Nucleus accumbens (tissue), 56 donors: ENCODE data around the gene UNK.
"Not testable (repeated sequence)": the region's sequence is repeated elsewhere in the genome, so short reads cannot be mapped to it uniquely, and the experiment has no call there.

Experiments used
- DNase-seq, 56 donors: peaks; one replicate each; lab custom pipeline; 2025; lab: John Stamatoyannopoulos, UW

The UNK gene

DNA sequence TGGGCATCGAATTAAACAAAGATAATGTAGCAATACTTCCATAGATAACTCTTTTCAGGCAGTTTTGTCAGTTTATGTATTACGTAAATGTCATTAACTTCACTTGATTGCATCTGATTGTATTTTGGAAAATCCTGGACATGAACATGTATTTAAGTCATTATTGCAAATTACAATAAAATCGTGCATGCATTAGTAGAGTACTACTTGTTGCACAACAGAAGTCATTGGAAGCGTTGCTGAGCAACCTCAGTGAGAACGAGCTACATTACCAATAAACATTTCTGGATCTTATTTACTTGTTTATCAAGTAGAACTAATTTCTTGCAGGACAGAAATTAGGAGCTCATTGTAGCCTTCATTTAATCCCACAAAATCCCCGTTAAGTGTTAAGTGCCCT, 6.6 kb downstream of the UNK start:
- DNase-seq: no peak

DNA sequence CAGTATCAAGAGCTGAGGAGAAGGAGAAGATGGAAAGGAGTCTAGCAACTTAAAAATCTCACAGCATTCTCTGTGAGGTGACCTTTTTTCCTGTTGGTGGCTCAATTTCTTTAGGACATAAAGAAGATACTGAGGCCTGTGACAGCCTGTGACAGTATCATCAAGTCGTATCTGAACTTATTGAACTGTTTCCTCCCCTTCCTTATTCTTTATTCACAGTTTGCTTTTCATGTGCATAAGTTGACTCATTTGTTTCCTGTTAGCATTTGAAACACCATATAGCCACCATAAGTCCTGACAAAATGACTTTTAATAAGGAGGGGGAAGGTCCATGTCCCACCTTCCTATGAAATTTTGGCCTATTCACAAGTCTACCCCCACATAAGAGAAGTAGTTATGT, 8.9 kb downstream of the UNK start:
- DNase-seq: no peak

DNA sequence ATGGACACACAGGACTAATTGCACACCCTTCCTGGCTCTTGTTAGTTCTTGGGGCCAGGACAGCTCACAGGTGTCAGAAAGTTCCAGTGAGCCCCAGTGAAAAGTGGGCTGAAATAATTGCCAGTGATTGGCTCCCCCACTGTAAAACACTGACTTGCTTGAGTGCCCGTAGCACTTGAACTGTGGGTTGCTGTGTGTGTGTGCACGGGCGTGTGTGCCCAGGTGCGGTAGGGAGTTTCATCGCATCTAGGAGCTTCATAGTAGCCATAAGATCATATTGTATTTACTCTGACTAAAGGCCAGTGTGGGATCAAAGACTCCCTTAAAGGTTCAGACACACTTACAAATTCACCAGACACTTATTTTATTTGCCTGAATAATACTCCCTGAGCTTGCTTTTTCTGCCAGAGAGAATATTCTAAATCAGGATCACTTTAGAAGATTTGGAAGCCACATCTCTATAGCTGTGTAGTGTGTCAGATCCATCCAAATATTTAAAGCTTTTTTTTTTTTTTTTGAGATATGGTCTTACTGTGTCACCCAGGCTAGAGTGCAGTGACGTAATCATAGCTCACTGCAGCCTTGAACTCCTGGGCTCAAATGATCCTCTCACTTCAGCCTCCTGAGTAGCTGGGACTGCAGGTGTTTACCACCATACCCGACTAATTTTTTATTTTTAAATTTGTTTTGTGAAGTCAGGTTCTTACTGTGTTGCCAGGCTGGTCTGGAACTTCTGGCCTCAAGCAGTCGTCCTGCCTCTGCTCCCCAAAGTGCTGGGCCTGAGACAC, 11.4 kb downstream of the UNK start:
- no peak for DNase-seq

DNA sequence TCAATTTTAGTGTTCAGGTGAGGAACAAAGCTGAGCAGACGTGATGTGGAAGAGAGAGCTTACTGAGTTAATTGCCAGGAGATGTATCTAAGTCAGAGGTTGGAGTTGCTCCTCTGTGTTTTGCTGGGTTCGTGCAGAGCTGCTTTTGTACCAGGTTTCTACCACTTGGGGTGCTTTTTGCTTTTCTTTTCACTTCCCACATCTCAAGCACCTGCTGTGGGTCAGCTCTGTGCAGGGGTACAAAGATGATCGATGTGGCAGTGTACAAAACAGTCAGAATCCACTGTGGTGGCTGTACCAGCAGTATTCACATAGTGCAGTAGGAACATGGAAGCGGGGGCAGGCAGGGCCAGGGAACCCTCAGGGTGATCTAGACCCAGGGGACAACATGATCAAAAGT, 14.8 kb downstream of the UNK start:
- no peak for DNase-seq

DNA sequence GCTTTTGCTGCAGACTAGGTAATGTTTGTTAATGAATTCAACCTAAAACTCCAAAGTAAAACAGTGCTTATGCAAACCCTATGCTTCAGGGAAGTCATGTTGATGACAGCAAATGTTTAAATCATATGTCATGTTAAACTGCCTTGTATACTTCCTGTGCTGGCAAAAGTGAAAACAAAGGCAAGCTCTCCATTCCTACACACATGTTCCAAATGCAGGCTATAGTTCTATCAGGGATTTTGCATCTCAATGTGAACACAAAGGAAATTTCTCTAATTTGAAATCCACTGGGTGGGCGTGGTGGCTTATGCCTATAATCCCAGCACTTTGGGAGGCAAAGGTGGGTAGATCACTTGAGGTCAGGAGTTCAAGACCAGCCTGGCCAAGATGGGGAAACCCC, 19.3 kb downstream of the UNK start:
- no peak for DNase-seq

GRCh38 chr17:75806822-75807500, 22.4 kb downstream of the UNK start:
- no peak for DNase-seq

DNA sequence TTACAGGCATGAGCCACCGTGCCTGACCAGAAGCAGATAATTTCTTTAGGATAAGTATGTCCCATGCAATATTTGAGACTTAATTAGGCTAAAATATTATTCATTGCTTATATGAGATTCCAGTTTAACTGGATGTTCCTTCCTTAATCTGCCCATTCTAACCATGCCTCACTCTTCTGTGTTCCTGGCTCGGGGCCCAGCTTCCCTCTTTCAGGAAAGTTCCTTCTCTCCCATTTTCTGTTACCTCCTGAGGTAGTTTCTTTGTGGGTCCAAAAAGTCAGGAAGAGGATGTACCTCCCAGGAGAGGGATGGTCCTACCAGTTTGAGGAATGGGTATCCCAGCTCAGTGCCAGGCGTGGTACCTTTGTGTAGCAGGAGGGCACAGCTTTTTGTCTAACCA, 23.3 kb downstream of the UNK start:
- no peak for DNase-seq

GRCh38 chr17:75808549-75808904, 23.9 kb downstream of the UNK start:
- DNase-seq: no peak

- no peak for DNase-seq
Observed at GRCh38 chr17:75808905-75809621, 24.5 kb downstream of the UNK start.

GRCh38 chr17:75809631-75810111, 25.1 kb downstream of the UNK start:
- no peak for DNase-seq

GRCh38 chr17:75810216-75810615, 25.6 kb downstream of the UNK start:
- DNase-seq: no peak

DNA sequence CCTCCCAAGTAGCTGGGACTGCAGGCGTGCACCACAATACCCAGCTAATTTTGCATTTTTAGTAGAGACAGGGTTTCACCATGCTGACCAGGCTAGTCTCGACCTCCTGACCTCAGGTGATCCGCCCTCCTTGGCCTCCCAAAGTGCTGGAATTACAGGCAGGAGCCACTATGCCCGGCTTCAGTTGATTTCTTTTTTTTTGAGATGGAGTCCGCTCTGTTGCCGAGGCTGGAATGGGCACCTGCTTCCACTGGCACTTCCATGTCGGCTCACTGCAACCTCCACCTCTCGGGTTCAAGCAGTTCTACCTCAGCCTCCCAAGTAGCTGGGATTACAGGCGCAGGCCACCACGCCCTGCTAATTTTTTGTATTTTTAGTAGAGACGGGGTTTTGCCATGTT, 26.1 kb downstream of the UNK start:
- DNase-seq: not testable (repeated sequence)

DNA sequence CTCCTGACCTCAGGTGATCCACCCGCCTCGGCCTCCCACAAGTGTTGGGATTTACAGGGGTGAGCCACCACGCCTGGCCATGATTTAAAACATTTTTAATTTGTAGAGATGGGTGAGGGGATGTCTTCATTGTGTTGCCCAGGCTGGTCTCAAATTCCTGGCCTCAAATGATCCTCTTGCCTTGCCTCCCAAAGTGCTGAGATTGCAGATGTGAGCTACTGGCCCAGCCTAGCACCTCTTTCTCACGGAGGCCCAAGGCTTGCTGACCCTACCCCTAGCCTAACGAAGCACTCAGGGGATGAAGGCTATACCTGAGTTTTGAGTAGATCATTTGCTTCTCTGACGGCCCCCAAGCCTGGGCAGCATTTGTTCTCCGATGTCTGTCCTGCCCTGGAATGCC, 26.6 kb downstream of the UNK start:
- DNase-seq: no peak

DNA sequence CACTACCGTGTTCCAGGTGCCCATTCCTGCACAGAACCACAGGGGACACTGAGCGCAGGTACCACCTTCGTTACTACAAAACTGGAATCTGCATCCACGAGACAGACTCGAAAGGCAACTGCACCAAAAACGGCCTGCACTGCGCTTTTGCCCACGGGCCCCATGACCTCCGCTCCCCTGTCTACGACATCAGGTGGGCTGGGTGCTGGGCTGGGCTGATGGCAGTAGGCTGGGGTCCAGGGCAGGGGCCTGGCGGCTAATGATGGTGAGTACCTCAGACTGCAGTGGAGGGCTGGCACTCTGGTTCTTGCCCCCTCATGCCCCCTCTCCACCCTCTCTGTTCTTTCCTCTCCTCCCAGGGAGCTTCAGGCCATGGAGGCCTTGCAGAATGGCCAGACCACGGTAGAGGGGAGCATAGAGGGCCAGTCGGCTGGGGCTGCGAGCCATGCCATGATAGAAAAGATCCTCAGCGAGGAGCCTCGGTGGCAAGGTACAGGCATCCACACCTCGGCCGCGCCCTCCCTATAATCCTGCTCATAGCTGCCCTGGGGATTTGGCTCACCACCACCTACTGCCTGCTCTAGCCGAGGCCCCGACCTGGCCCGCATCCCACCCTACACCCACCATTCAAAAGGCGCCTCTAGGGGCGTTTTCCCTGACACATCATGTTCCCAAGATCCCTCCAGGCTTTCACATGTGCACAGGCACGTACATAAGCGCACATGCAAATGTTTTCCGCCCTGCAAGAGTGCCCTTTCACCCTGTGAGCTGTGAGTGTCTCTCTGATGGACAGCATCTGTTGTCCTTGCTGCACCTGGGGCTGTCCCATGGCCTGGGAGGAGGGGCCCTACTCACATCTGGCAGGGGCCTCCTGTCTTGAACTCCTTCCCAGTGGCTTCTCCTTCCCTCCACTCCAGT, 27.7 kb downstream of the UNK start:
- DNase-seq: no peak

DNA sequence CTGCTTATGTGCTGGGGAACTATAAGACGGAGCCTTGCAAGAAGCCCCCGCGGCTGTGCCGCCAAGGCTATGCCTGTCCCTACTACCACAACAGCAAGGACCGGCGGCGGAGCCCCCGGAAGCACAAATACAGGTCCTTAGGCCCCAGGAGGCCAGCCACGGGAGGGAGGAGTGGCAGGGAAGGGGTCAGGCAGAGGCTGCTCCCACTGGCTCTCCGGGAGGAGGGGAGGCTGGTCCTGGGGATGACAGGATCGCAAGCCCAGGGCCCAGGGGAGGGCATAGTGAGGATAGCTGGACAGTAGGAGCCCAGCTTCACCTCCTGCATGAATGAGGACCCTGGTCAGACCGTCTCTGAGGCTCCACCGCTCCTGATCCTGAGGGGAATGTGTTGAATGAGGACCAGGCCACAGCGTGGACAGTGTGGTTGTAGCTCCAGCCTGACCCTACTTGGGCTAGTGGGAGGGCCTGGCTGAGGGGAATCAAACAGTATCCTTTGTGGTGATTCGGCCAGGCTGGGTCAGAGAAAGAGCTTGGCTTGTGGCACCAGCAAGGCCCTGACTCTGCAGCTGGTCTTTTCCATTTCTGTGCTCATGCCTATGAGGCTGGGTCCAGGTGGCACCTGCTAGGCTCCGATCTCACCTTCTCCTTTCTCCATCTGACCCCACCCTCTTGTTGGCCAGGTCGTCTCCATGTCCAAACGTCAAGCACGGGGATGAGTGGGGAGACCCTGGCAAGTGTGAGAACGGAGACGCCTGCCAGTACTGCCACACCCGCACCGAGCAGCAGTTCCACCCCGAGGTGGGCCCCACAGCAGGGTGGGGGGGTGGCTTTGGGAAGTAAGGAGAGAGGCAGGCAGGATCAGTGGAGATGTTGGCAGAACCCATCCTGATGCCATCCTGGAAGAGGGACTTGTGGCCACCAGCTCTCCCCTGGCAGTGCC, 28.7 kb downstream of the UNK start:
- no peak for DNase-seq

GRCh38 chr17:75814021-75814395, 29.4 kb downstream of the UNK start:
- no peak for DNase-seq

DNA sequence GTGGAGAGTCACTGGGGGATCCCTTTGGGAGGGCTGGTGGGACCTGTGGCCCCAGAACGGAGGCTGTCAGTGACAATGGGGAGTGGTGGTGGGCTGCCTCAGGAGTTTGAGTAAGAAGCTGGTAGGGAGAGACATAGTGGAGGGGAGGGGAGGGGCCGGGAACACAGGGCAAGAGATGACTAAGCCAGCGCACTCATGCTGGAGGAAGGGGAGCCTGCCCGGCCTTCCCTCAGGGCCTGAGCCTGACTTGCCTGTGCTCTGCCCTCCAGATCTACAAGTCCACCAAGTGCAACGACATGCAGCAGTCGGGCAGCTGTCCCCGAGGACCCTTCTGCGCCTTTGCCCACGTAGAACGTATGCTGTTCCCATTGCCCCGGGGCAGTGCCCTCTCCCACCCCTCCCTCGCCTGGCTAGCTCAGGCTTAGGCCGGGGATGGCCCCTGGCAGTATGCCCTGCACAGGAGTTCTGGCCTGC, 30.3 kb downstream of the UNK start:
- no peak for DNase-seq

GRCh38 chr17:75815399-75815798, 30.8 kb downstream of the UNK start:
- DNase-seq: no peak

- no peak for DNase-seq
Observed at GRCh38 chr17:75816693-75817092, 32.1 kb downstream of the UNK start.
